Caco-2 (cell line): Measurements from ENCODE around the gene NKD1. TPM values are rescaled to one million over a fixed set of nuclear protein-coding genes. Genes with fewer than 3 reads are reported as not detected.

Experiments used
- BruUV-seq: library from RNA; stranded (reverse); fragments of 400-500 nt; replicated peaks from 2 replicates; lab custom pipeline; 2021; lab: Mats Ljungman, UMichigan
- CTCF ChIA-PET: fragments of 300-600 bp; sonication (Branson Sonifier 250); formaldehyde crosslinking; loops from one replicate; lab custom pipeline; 2022; ENCODE audit warnings: antibody characterized with exemption; lab: Charles Lee
- POLR2A ChIA-PET: fragments of 300-600 bp; sonication (Branson Sonifier 250); formaldehyde crosslinking; loops from one replicate; lab custom pipeline; 2022; ENCODE audit warnings: antibody characterized with exemption; lab: Charles Lee
- DNase-seq, 2 experiments: peaks; one replicate each; pipeline versions ENCODE4 v3.0.0 to v3.0.0-alpha.2; 2020 to 2022
- H3K27me3 ChIP-seq: replicated peaks from 2 replicates; pipeline ENCODE4 v1.6.0; 2011; ENCODE audit warnings: low read length; ENCODE audit not compliant: control insufficient read depth, insufficient read depth
- H3K36me3 ChIP-seq: 2 replicates; pipeline ENCODE4 v1.5.1; 2011; ENCODE audit warnings: low read length; ENCODE audit not compliant: control insufficient read depth, insufficient read depth
- H3K4me1 ChIP-seq: fragments of 250-450 bp; sonication (Bioruptor Pico); 2 replicates; pipeline ENCODE4 v1.5.1; 2020; ENCODE audit warnings: mild to moderate bottlenecking
- H3K4me3 ChIP-seq: 2 replicates; pipeline ENCODE4 v1.5.1; 2011; ENCODE audit warnings: low read depth, mild to moderate bottlenecking, control low read depth, low read length
- H3K9me3 ChIP-seq: fragments of 250-450 bp; sonication (Bioruptor Pico); 2 replicates; pipeline ENCODE4 v1.5.1; 2020; ENCODE audit warnings: mild to moderate bottlenecking, moderate library complexity
- H3K27ac Mint-ChIP-seq: one replicate; pipeline ENCODE4 v1.8.0; 2022; ENCODE audit warnings: mixed read lengths; ENCODE audit not compliant: unreplicated experiment
- H3K27me3 Mint-ChIP-seq: one replicate; pipeline ENCODE4 v1.8.0; 2022; ENCODE audit warnings: mixed read lengths; ENCODE audit not compliant: insufficient read depth, unreplicated experiment
- H3K36me3 Mint-ChIP-seq: one replicate; pipeline ENCODE4 v1.8.0; 2022; ENCODE audit warnings: mild to moderate bottlenecking, mixed read lengths; ENCODE audit not compliant: insufficient read depth, unreplicated experiment
- H3K4me1 Mint-ChIP-seq: one replicate; pipeline ENCODE4 v1.8.0; 2022; ENCODE audit warnings: low read depth, mixed read lengths; ENCODE audit not compliant: unreplicated experiment
- H3K4me3 Mint-ChIP-seq: one replicate; pipeline ENCODE4 v1.8.0; 2022; ENCODE audit warnings: mild to moderate bottlenecking, moderate library complexity, mixed read lengths; ENCODE audit not compliant: unreplicated experiment
- H3K9me3 Mint-ChIP-seq: one replicate; pipeline ENCODE4 v1.8.0; 2022; ENCODE audit warnings: mixed read lengths; ENCODE audit not compliant: unreplicated experiment
- CTCF ChIP-seq, 2 experiments: fragments of 200-600 bp in 1 of 2; IDR thresholded peaks; 1 replicate in 1 of 2; 2 replicates in 1 of 2; pipeline versions ENCODE4 v1.5.1 to v1.8.0; 2011 to 2022; ENCODE audit warnings: antibody characterized with exemption in 1 of 2, control low read depth in 1 of 2, inconsistent platforms in 1 of 2, low read depth in 1 of 2, low read length in 1 of 2, mild to moderate bottlenecking in 1 of 2, moderate library complexity in 1 of 2; ENCODE audit not compliant: insufficient read depth in 1 of 2, severe bottlenecking in 1 of 2, unreplicated experiment in 1 of 2
- intact Hi-C: fragments of 100-400 bp; cut with micrococcal nuclease; formaldehyde crosslinking; loops from one replicate; pipeline ENCODE4 v1.10.0; 2022; ENCODE audit not compliant: unreplicated experiment
- total RNA-seq: library from RNA; stranded (reverse); gene quantifications from 2 replicates; pipeline ENCODE4 v1.2.3, GENCODE V29; 2022

NKD1 gene
- total RNA-seq, 1 experiment from 2014 or later = 54.9 TPM

- Mint-ChIP-seq H3K27me3 (peaks cover 8% of the 10 kb centered on the region), H3K36me3 (no peaks in the 10 kb centered on the region), H3K9me3 (no peaks in the 10 kb centered on the region), H3K4me1 (peaks cover 8% of the 10 kb centered on the region), H3K4me3 (no peak overlapping the region), H3K27ac (no peak overlapping the region)
- no peak for DNase-seq
- ChIA-PET POLR2A (no interaction called here), CTCF (no interaction called here)
- no TSS peak for BruUV-seq
- no peaks in the 10 kb centered on the region; the same call in 1 of the 2 replicates for H3K9me3 ChIP-seq
- TF ChIP-seq CTCF (IDR thresholded peaks at IDR 0.05; ENCODE audit: insufficient read depth in 1 of 2, low read depth in 1 of 2, low read length in 1 of 2, severe bottlenecking in 1 of 2, unreplicated experiment in 1 of 2) = no peak
- H3K27me3 ChIP-seq = no peaks in the 10 kb centered on the region
- H3K4me1 ChIP-seq = no peaks in the 10 kb centered on the region
- H3K4me3 ChIP-seq = no peak overlapping the region
- intact Hi-C loops = no loop called here
- no peaks in the 10 kb centered on the region; the same call in 1 of the 2 replicates for H3K36me3 ChIP-seq
Measured at GRCh38 chr16:50688867-50689266, 140.7 kb downstream of the NKD1 start.

- no TSS peak for BruUV-seq
Measured at GRCh38 chr16:50690177-50690576, 142.0 kb downstream of the NKD1 start.

GRCh38 chr16:50692644-50692998 lies 144.4 kb downstream of the NKD1 start:
- peak in 1 of 2 experiments; percentile 18 for DNase-seq
- ChIA-PET CTCF (no interaction called here), POLR2A (no interaction called here)
- H3K9me3 Mint-ChIP-seq = no peaks in the 10 kb centered on the region
- peak overlapping the region; percentile 62 for H3K4me3 Mint-ChIP-seq
- no peaks in the 10 kb centered on the region for H3K36me3 Mint-ChIP-seq
- Histone ChIP-seq H3K4me1 (peaks cover 12% of the 10 kb centered on the region), H3K9me3 (no peaks in the 10 kb centered on the region), H3K4me3 (no peak overlapping the region), H3K27me3 (no peaks in the 10 kb centered on the region), H3K36me3 (no peaks in the 10 kb centered on the region; the same call in 1 of the 2 replicates)
- no TSS peak for BruUV-seq
- TF ChIP-seq CTCF (IDR thresholded peaks at IDR 0.05; ENCODE audit: insufficient read depth in 1 of 2, low read depth in 1 of 2, low read length in 1 of 2, severe bottlenecking in 1 of 2, unreplicated experiment in 1 of 2) = no peak
- H3K27ac Mint-ChIP-seq = no peak overlapping the region
- intact Hi-C loops = no loop called here
- peaks cover 15% of the 10 kb centered on the region for H3K4me1 Mint-ChIP-seq
- peaks cover 8% of the 10 kb centered on the region for H3K27me3 Mint-ChIP-seq

More at GRCh38 chr16:50690177-50690576, 142.0 kb downstream of the NKD1 start:
- intact Hi-C loops = no loop called here
- Histone ChIP-seq H3K9me3 (no peaks in the 10 kb centered on the region; the same call in 1 of the 2 replicates), H3K4me1 (no peaks in the 10 kb centered on the region), H3K36me3 (no peaks in the 10 kb centered on the region; the same call in 1 of the 2 replicates), H3K4me3 (no peak overlapping the region), H3K27me3 (no peaks in the 10 kb centered on the region)
- Mint-ChIP-seq H3K4me1 (peaks cover 9% of the 10 kb centered on the region), H3K36me3 (no peaks in the 10 kb centered on the region), H3K27me3 (peaks cover 8% of the 10 kb centered on the region), H3K27ac (no peak overlapping the region), H3K9me3 (no peaks in the 10 kb centered on the region), H3K4me3 (no peak overlapping the region)
- no peak for TF ChIP-seq CTCF (IDR thresholded peaks at IDR 0.05; ENCODE audit: insufficient read depth in 1 of 2, low read depth in 1 of 2, low read length in 1 of 2, severe bottlenecking in 1 of 2, unreplicated experiment in 1 of 2)
- POLR2A ChIA-PET = interaction anchor here (0.6 kb wide), 1 partner anchor 624 kb away, joined by 5 read pairs; the partner anchor contains the start of gene HEATR3
- DNase-seq = no peak
- CTCF ChIA-PET = no interaction called here
